HG02763 (cell line): ENCODE data around the gene LAPTM5.

ENCODE experiments used
- ATAC-seq: cut with Tn5 transposase; IDR thresholded peaks from one replicate; pipeline ENCODE4 v1.9.1; 2021; ENCODE audit warnings: mild to moderate bottlenecking, moderate library complexity; ENCODE audit not compliant: unreplicated experiment

Gene LAPTM5

GRCh38 chr1:30732277-30732996, 25.1 kb downstream of the LAPTM5 start:
- no peak for ATAC-seq

- ATAC-seq = no peak
Measured at GRCh38 chr1:30731806-30732276, 25.7 kb downstream of the LAPTM5 start.

- ATAC-seq = no peak
Measured at GRCh38 chr1:30731109-30731805, 26.3 kb downstream of the LAPTM5 start.

- no peak for ATAC-seq
Measured at GRCh38 chr1:30730346-30731108, 27.0 kb downstream of the LAPTM5 start.

- ATAC-seq = no peak
Measured at GRCh38 chr1:30729901-30730300, 27.7 kb downstream of the LAPTM5 start.

- no peak for ATAC-seq
Measured at GRCh38 chr1:30728832-30729638, 28.5 kb downstream of the LAPTM5 start.

- no peak for ATAC-seq
Measured at GRCh38 chr1:30728340-30728739, 29.2 kb downstream of the LAPTM5 start.

- ATAC-seq = no peak
Measured at GRCh38 chr1:30727824-30728223, 29.8 kb downstream of the LAPTM5 start.

GRCh38 chr1:30726773-30727684, 30.5 kb downstream of the LAPTM5 start:
- no peak for ATAC-seq

GRCh38 chr1:30726236-30726635, 31.3 kb downstream of the LAPTM5 start:
- ATAC-seq = no peak

- no peak for ATAC-seq
Measured at GRCh38 chr1:30725450-30726095, 32.0 kb downstream of the LAPTM5 start.

- no peak for ATAC-seq
Measured at GRCh38 chr1:30724655-30725421, 32.7 kb downstream of the LAPTM5 start.

GRCh38 chr1:30724175-30724574, 33.4 kb downstream of the LAPTM5 start:
- no peak for ATAC-seq

GRCh38 chr1:30723331-30723755, 34.2 kb downstream of the LAPTM5 start, which contains the start of gene MATN1:
MATN1 (minus strand) TSS chr1:30723585; CDS start chr1:30723551, 34 bp downstream.
- no peak for ATAC-seq

- no peak for ATAC-seq
Measured at GRCh38 chr1:30721812-30722537, 35.6 kb downstream of the LAPTM5 start.

- no peak for ATAC-seq
Measured at GRCh38 chr1:30721341-30721793, 36.2 kb downstream of the LAPTM5 start.
